ENCODE measurements around the gene RIMBP2.

DNA sequence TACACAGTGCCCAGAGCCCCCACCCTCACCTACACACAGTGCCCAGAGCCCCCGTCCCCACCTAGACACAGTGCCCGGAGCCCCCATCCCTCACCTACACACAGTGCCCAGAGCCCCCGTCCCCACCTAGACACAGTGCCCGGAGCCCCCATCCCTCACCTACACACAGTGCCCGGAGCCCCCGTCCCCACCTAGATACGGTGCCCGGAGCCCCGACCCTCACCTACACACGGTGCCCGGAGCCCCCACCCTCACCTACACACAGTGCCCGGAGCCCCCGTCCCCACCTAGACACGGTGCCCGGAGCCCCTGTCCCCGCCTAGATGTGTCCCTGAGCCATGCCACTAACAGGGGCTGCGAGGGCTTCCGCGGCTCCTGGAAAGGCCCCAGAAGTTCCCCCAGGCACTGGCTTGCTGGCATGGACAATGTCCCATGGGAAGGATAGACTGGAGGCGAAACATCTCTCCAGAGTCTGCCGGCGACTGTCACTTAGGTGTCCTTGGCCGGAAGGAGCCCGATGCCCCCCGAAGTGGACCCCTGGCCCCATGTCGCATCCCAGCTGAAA lies 232.4 kb downstream of the RIMBP2 start:
- TF ChIP-seq, protein P1, sequence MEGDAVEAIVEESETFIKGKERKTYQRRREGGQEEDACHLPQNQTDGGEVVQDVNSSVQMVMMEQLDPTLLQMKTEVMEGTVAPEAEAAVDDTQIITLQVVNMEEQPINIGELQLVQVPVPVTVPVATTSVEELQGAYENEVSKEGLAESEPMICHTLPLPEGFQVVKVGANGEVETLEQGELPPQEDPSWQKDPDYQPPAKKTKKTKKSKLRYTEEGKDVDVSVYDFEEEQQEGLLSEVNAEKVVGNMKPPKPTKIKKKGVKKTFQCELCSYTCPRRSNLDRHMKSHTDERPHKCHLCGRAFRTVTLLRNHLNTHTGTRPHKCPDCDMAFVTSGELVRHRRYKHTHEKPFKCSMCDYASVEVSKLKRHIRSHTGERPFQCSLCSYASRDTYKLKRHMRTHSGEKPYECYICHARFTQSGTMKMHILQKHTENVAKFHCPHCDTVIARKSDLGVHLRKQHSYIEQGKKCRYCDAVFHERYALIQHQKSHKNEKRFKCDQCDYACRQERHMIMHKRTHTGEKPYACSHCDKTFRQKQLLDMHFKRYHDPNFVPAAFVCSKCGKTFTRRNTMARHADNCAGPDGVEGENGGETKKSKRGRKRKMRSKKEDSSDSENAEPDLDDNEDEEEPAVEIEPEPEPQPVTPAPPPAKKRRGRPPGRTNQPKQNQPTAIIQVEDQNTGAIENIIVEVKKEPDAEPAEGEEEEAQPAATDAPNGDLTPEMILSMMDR (conservative IDR thresholded peaks at IDR 0.05; ENCODE audit: low read depth in 2 of 2) = no peak
- TF ChIP-seq, protein P2, sequence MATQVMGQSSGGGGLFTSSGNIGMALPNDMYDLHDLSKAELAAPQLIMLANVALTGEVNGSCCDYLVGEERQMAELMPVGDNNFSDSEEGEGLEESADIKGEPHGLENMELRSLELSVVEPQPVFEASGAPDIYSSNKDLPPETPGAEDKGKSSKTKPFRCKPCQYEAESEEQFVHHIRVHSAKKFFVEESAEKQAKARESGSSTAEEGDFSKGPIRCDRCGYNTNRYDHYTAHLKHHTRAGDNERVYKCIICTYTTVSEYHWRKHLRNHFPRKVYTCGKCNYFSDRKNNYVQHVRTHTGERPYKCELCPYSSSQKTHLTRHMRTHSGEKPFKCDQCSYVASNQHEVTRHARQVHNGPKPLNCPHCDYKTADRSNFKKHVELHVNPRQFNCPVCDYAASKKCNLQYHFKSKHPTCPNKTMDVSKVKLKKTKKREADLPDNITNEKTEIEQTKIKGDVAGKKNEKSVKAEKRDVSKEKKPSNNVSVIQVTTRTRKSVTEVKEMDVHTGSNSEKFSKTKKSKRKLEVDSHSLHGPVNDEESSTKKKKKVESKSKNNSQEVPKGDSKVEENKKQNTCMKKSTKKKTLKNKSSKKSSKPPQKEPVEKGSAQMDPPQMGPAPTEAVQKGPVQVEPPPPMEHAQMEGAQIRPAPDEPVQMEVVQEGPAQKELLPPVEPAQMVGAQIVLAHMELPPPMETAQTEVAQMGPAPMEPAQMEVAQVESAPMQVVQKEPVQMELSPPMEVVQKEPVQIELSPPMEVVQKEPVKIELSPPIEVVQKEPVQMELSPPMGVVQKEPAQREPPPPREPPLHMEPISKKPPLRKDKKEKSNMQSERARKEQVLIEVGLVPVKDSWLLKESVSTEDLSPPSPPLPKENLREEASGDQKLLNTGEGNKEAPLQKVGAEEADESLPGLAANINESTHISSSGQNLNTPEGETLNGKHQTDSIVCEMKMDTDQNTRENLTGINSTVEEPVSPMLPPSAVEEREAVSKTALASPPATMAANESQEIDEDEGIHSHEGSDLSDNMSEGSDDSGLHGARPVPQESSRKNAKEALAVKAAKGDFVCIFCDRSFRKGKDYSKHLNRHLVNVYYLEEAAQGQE (IDR thresholded peaks at IDR 0.05; ENCODE audit: unreplicated experiment) = no peak
- no peak for TF ChIP-seq EZH2 (IDR thresholded peaks at IDR 0.05; ENCODE audit: low read depth, unreplicated experiment)
- no peak for TF ChIP-seq POLR2AphosphoS5 (IDR thresholded peaks at IDR 0.05; ENCODE audit: low read depth)
- TF ChIP-seq NANOG (IDR thresholded peaks at IDR 0.05; ENCODE audit: borderline replicate concordance) = no peak
- TF ChIP-seq EZH2phosphoT487 (IDR thresholded peaks at IDR 0.05; ENCODE audit: unreplicated experiment) = no peak
- TF ChIP-seq STAT1 (IDR thresholded peaks at IDR 0.05; ENCODE audit: unreplicated experiment) = no peak
- TF ChIP-seq, protein P3, sequence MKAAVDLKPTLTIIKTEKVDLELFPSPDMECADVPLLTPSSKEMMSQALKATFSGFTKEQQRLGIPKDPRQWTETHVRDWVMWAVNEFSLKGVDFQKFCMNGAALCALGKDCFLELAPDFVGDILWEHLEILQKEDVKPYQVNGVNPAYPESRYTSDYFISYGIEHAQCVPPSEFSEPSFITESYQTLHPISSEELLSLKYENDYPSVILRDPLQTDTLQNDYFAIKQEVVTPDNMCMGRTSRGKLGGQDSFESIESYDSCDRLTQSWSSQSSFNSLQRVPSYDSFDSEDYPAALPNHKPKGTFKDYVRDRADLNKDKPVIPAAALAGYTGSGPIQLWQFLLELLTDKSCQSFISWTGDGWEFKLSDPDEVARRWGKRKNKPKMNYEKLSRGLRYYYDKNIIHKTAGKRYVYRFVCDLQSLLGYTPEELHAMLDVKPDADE (IDR thresholded peaks at IDR 0.05) = no peak
- no peak for TF ChIP-seq JUNB (IDR thresholded peaks at IDR 0.05; ENCODE audit: unreplicated experiment)
- TF ChIP-seq ZNF331 (CRISPR knock-in tag; IDR thresholded peaks at IDR 0.05; ENCODE audit: low read depth) = no peak
- no peak for TF ChIP-seq ZNF114 (CRISPR knock-in tag; IDR thresholded peaks at IDR 0.05)
- no peak for TF ChIP-seq CREB1 (CRISPR knock-in tag; IDR thresholded peaks at IDR 0.05; ENCODE audit: low read depth)
- TF ChIP-seq, protein P4, sequence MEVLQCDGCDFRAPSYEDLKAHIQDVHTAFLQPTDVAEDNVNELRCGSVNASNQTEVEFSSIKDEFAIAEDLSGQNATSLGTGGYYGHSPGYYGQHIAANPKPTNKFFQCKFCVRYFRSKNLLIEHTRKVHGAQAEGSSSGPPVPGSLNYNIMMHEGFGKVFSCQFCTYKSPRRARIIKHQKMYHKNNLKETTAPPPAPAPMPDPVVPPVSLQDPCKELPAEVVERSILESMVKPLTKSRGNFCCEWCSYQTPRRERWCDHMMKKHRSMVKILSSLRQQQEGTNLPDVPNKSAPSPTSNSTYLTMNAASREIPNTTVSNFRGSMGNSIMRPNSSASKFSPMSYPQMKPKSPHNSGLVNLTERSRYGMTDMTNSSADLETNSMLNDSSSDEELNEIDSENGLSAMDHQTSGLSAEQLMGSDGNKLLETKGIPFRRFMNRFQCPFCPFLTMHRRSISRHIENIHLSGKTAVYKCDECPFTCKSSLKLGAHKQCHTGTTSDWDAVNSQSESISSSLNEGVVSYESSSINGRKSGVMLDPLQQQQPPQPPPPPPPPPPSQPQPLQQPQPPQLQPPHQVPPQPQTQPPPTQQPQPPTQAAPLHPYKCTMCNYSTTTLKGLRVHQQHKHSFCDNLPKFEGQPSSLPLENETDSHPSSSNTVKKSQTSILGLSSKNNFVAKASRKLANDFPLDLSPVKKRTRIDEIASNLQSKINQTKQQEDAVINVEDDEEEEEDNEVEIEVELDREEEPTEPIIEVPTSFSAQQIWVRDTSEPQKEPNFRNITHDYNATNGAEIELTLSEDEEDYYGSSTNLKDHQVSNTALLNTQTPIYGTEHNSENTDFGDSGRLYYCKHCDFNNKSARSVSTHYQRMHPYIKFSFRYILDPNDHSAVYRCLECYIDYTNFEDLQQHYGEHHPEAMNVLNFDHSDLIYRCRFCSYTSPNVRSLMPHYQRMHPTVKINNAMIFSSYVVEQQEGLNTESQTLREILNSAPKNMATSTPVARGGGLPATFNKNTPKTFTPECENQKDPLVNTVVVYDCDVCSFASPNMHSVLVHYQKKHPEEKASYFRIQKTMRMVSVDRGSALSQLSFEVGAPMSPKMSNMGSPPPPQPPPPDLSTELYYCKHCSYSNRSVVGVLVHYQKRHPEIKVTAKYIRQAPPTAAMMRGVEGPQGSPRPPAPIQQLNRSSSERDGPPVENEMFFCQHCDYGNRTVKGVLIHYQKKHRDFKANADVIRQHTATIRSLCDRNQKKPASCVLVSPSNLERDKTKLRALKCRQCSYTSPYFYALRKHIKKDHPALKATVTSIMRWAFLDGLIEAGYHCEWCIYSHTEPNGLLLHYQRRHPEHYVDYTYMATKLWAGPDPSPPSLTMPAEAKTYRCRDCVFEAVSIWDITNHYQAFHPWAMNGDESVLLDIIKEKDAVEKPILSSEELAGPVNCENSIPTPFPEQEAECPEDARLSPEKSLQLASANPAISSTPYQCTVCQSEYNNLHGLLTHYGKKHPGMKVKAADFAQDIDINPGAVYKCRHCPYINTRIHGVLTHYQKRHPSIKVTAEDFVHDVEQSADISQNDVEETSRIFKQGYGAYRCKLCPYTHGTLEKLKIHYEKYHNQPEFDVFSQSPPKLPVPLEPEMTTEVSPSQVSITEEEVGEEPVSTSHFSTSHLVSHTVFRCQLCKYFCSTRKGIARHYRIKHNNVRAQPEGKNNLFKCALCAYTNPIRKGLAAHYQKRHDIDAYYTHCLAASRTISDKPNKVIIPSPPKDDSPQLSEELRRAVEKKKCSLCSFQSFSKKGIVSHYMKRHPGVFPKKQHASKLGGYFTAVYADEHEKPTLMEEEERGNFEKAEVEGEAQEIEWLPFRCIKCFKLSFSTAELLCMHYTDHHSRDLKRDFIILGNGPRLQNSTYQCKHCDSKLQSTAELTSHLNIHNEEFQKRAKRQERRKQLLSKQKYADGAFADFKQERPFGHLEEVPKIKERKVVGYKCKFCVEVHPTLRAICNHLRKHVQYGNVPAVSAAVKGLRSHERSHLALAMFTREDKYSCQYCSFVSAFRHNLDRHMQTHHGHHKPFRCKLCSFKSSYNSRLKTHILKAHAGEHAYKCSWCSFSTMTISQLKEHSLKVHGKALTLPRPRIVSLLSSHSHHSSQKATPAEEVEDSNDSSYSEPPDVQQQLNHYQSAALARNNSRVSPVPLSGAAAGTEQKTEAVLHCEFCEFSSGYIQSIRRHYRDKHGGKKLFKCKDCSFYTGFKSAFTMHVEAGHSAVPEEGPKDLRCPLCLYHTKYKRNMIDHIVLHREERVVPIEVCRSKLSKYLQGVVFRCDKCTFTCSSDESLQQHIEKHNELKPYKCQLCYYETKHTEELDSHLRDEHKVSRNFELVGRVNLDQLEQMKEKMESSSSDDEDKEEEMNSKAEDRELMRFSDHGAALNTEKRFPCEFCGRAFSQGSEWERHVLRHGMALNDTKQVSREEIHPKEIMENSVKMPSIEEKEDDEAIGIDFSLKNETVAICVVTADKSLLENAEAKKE (CRISPR knock-in tag; IDR thresholded peaks at IDR 0.05) = no peak
